Upper lobe of left lung (tissue), 4 donors: Measurements from ENCODE around the gene PSIP1.

Experiments
- EP300 ChIP-seq, 4 donors: sonication (generic); formaldehyde crosslinking; IDR thresholded peaks; one replicate each; pipeline ENCODE4 v1.5.1; 2017; ENCODE audit warnings: antibody characterized with exemption in 4 of 4, control low read depth in 2 of 4
- POLR2A ChIP-seq, 4 donors: fragments of 450-650 bp; IDR thresholded peaks; one replicate each; pipeline ENCODE4 v1.5.1; 2016 to 2017; ENCODE audit warnings: antibody characterized with exemption in 4 of 4, mild to moderate bottlenecking in 2 of 4
- POLR2AphosphoS5 ChIP-seq, 2 donors: sonication (generic); formaldehyde crosslinking; IDR thresholded peaks; one replicate each; pipeline ENCODE4 v1.5.1; 2017; ENCODE audit warnings: antibody characterized with exemption in 2 of 2
- TF ChIP-seq, protein P1 (sequence below), 6 experiments: fragments of 450-650 bp in 4 of 6; fragments of 200-600 bp in 2 of 6; sonication (generic) in 2 of 6; IDR thresholded peaks; one replicate each; pipeline ENCODE4 v1.5.1; 2016 to 2019; ENCODE audit warnings: antibody characterized with exemption in 6 of 6

DNA sequence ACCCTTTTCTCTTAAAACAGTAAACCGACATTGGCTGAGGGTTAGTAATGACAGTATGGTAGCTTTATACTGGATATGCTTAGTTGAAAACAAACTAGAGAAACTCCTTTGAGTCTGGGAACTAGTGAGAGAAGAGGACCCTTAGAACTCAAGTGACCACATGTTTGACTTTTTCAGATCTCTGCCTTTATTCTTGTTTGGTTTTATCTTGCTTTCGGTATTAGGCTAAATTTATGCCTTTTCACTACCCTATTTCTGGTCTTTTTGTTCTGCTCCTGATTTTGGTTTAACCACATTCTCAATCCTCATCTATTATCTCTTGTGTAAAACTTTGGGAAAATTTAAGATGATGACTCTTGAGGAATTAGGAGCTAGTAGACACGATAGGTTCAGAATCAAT lies 77.1 kb downstream of the PSIP1 start:
- TF ChIP-seq POLR2AphosphoS5 (IDR thresholded peaks at IDR 0.05) (no peak), POLR2A (IDR thresholded peaks at IDR 0.05) (no peak), EP300 (IDR thresholded peaks at IDR 0.05) (no peak)
- TF ChIP-seq, protein P1, sequence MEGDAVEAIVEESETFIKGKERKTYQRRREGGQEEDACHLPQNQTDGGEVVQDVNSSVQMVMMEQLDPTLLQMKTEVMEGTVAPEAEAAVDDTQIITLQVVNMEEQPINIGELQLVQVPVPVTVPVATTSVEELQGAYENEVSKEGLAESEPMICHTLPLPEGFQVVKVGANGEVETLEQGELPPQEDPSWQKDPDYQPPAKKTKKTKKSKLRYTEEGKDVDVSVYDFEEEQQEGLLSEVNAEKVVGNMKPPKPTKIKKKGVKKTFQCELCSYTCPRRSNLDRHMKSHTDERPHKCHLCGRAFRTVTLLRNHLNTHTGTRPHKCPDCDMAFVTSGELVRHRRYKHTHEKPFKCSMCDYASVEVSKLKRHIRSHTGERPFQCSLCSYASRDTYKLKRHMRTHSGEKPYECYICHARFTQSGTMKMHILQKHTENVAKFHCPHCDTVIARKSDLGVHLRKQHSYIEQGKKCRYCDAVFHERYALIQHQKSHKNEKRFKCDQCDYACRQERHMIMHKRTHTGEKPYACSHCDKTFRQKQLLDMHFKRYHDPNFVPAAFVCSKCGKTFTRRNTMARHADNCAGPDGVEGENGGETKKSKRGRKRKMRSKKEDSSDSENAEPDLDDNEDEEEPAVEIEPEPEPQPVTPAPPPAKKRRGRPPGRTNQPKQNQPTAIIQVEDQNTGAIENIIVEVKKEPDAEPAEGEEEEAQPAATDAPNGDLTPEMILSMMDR (IDR thresholded peaks at IDR 0.05): no peak
